OCI-LY1 (cell line): ENCODE measurements around the gene CEP164.

Source experiments
- H2AFZ ChIP-seq: fragments of 200-600 bp; sonication (generic), shearing (Covaris generic); 2 replicates; pipeline ENCODE4 v1.6.0; 2014; ENCODE audit warnings: antibody characterized with exemption, mild to moderate bottlenecking, low read length
- H3F3A ChIP-seq: fragments of 200-600 bp; sonication (generic), shearing (Covaris generic); 2 replicates; pipeline ENCODE4 v1.6.0; 2014; ENCODE audit warnings: mild to moderate bottlenecking, antibody characterized with exemption, low read length, moderate library complexity; ENCODE audit not compliant: insufficient read depth
- H3K27ac ChIP-seq: fragments of 200-600 bp; sonication (generic); 2 replicates; pipeline ENCODE4 v1.5.1; 2014; ENCODE audit warnings: low read length, mixed run types, mild to moderate bottlenecking, low read depth; ENCODE audit not compliant: poor library complexity, severe bottlenecking
- H3K27me3 ChIP-seq: fragments of 200-600 bp; sonication (generic); 2 replicates; pipeline ENCODE4 v1.6.0; 2014; ENCODE audit warnings: antibody characterized with exemption, mild to moderate bottlenecking, low read length, moderate library complexity; ENCODE audit not compliant: insufficient read depth
- H3K36me3 ChIP-seq: fragments of 200-600 bp; sonication (generic); 2 replicates; pipeline ENCODE4 v1.6.1; 2014; ENCODE audit warnings: mild to moderate bottlenecking, antibody characterized with exemption, low read length, moderate library complexity, mixed read lengths; ENCODE audit not compliant: insufficient read depth
- H3K4me1 ChIP-seq: fragments of 200-600 bp; sonication (generic); 2 replicates; pipeline ENCODE4 v1.5.1; 2014; ENCODE audit warnings: mild to moderate bottlenecking, low read length, moderate library complexity; ENCODE audit not compliant: insufficient read depth, severe bottlenecking
- H3K4me2 ChIP-seq: fragments of 200-600 bp; sonication (generic), shearing (Covaris generic); 2 replicates; pipeline ENCODE4 v1.6.1; 2014; ENCODE audit warnings: low read length
- H3K4me3 ChIP-seq: fragments of 200-600 bp; sonication (generic); 2 replicates; pipeline ENCODE4 v1.5.1; 2014; ENCODE audit warnings: low read length, low read depth, mild to moderate bottlenecking, mixed read lengths; ENCODE audit not compliant: poor library complexity, severe bottlenecking
- H3K79me2 ChIP-seq: fragments of 200-600 bp; shearing (Covaris generic); 2 replicates; pipeline ENCODE4 v1.6.1; 2016; ENCODE audit warnings: mixed run types, low read length, mixed read lengths; ENCODE audit not compliant: insufficient read depth
- H3K9ac ChIP-seq: fragments of 200-600 bp; sonication (generic), shearing (Covaris generic); 2 replicates; pipeline ENCODE4 v1.6.1; 2014; ENCODE audit warnings: mild to moderate bottlenecking, low read length, mixed read lengths
- H3K9me2 ChIP-seq: fragments of 200-600 bp; sonication (generic), shearing (Covaris generic); 2 replicates; pipeline ENCODE4 v1.6.1; 2014; ENCODE audit warnings: low read depth, mild to moderate bottlenecking, low read length, mixed read lengths
- H3K9me3 ChIP-seq: fragments of 200-600 bp; shearing (Covaris generic); 2 replicates; pipeline ENCODE4 v1.6.1; 2014; ENCODE audit warnings: low read length, mixed read lengths
- H4K20me1 ChIP-seq: fragments of 200-600 bp; sonication (generic), shearing (Covaris generic); 2 replicates; pipeline ENCODE4 v1.6.0; 2016; ENCODE audit warnings: mild to moderate bottlenecking, low read length; ENCODE audit not compliant: insufficient read depth
- EZH2 ChIP-seq: fragments of 200-600 bp; sonication (generic), shearing (Covaris generic); IDR thresholded peaks from 2 replicates; pipeline ENCODE4 v1.8.0; 2017; ENCODE audit warnings: borderline replicate concordance, mixed run types, mild to moderate bottlenecking, antibody characterized with exemption, low read length, moderate library complexity, mixed read lengths
- TF ChIP-seq, protein P1 (sequence below): fragments of 200-600 bp; sonication (generic), shearing (Covaris generic); IDR thresholded peaks from 2 replicates; pipeline ENCODE4 v1.5.1; 2017; ENCODE audit warnings: mild to moderate bottlenecking, antibody characterized with exemption, low read length, moderate library complexity, mixed read lengths

CEP164 gene

DNA sequence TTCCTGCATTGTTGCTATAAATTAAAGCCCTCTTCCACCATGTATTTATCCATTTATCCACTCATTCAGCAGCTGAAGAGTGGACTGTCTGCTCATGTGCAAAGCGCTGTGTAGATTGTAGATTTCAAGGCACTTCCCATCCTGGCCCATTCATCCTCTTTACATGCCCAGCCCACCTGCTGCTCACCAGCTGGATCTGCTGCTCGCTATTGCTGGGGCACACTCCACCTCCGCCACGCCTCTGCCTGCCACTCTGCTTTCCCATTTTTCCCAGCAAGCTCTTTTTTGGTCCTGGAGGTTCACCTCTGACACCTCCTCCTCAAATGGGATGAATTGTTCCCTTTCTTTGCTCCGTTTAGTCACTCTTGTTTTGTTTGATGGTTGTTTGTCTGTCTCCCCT is 48.3 kb downstream of the CEP164 start:
- H3K4me2 ChIP-seq: no peak overlapping the region
- no peak overlapping the region for H2AFZ ChIP-seq
- no peak overlapping the region for H3K4me3 ChIP-seq
- no peaks in the 10 kb centered on the region for H3K4me1 ChIP-seq
- no peaks in the 10 kb centered on the region for H3K79me2 ChIP-seq
- no peaks in the 10 kb centered on the region for H3K36me3 ChIP-seq
- no peaks in the 10 kb centered on the region for H4K20me1 ChIP-seq
- no peak overlapping the region for H3K27ac ChIP-seq
- H3K9me2 ChIP-seq: no peaks in the 10 kb centered on the region
- H3K27me3 ChIP-seq: no peaks in the 10 kb centered on the region
- H3K9me3 ChIP-seq: no peaks in the 10 kb centered on the region
- no peak for TF ChIP-seq EZH2
- TF ChIP-seq, protein P1, sequence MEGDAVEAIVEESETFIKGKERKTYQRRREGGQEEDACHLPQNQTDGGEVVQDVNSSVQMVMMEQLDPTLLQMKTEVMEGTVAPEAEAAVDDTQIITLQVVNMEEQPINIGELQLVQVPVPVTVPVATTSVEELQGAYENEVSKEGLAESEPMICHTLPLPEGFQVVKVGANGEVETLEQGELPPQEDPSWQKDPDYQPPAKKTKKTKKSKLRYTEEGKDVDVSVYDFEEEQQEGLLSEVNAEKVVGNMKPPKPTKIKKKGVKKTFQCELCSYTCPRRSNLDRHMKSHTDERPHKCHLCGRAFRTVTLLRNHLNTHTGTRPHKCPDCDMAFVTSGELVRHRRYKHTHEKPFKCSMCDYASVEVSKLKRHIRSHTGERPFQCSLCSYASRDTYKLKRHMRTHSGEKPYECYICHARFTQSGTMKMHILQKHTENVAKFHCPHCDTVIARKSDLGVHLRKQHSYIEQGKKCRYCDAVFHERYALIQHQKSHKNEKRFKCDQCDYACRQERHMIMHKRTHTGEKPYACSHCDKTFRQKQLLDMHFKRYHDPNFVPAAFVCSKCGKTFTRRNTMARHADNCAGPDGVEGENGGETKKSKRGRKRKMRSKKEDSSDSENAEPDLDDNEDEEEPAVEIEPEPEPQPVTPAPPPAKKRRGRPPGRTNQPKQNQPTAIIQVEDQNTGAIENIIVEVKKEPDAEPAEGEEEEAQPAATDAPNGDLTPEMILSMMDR: no peak
- no peaks in the 10 kb centered on the region for H3F3A ChIP-seq
- H3K9ac ChIP-seq: no peak overlapping the region

GRCh38 chr11:117376517-117376916 is 48.9 kb downstream of the CEP164 start:
- Histone ChIP-seq H3K9ac (no peak overlapping the region), H3K4me2 (no peak overlapping the region), H3K36me3 (no peaks in the 10 kb centered on the region), H3K9me2 (no peaks in the 10 kb centered on the region), H3K27ac (no peak overlapping the region), H3K27me3 (no peaks in the 10 kb centered on the region), H3K79me2 (no peaks in the 10 kb centered on the region), H3K9me3 (no peaks in the 10 kb centered on the region), H2AFZ (no peak overlapping the region), H4K20me1 (no peaks in the 10 kb centered on the region), H3K4me3 (no peak overlapping the region), H3K4me1 (no peaks in the 10 kb centered on the region), H3F3A (no peaks in the 10 kb centered on the region)
- TF ChIP-seq, protein P1: no peak
- no peak for TF ChIP-seq EZH2

GRCh38 chr11:117378976-117379865 is 51.6 kb downstream of the CEP164 start:
- H3K4me1 ChIP-seq: no peaks in the 10 kb centered on the region
- H4K20me1 ChIP-seq: no peaks in the 10 kb centered on the region
- H3K36me3 ChIP-seq: no peaks in the 10 kb centered on the region
- no peak overlapping the region for H3K27ac ChIP-seq
- H2AFZ ChIP-seq: no peak overlapping the region
- H3K79me2 ChIP-seq: no peaks in the 10 kb centered on the region
- H3K27me3 ChIP-seq: no peaks in the 10 kb centered on the region
- H3K9ac ChIP-seq: no peak overlapping the region
- no peaks in the 10 kb centered on the region for H3K9me2 ChIP-seq
- TF ChIP-seq EZH2: no peak
- TF ChIP-seq, protein P1: no peak
- no peaks in the 10 kb centered on the region for H3F3A ChIP-seq
- H3K9me3 ChIP-seq: no peaks in the 10 kb centered on the region
- no peak overlapping the region for H3K4me3 ChIP-seq
- no peak overlapping the region for H3K4me2 ChIP-seq
